ENCODE results near the gene VEZF1.

GRCh38 chr17:57953219-57953618 is 34.8 kb downstream of the VEZF1 start:
- TF ChIP-seq CTCF (IDR thresholded peaks at IDR 0.05; ENCODE audit: poor library complexity) (no peak), EZH2 (IDR thresholded peaks at IDR 0.05; ENCODE audit: borderline replicate concordance) (no peak), EZH2phosphoT487 (IDR thresholded peaks at IDR 0.05; ENCODE audit: low read depth, severe bottlenecking, unreplicated experiment) (no peak)
